Mammary epithelial cell (primary cell): ENCODE measurements around the gene RTBDN.

ENCODE experiments used
- EZH2 ChIP-seq: IDR thresholded peaks from 2 replicates; pipeline ENCODE4 v1.6.1; 2012; ENCODE audit warnings: low read length, inconsistent platforms, borderline replicate concordance
- TF ChIP-seq, protein P1 (sequence below), 2 donors: IDR thresholded peaks in 1 of 2; conservative IDR thresholded peaks in 1 of 2; 2 replicates each; pipeline ENCODE4 v1.5.1; 2011 to 2012; ENCODE audit warnings: inconsistent platforms in 2 of 2, low read length in 2 of 2, mild to moderate bottlenecking in 2 of 2, control low read depth in 1 of 2, low read depth in 1 of 2; ENCODE audit not compliant: insufficient read depth in 1 of 2; ENCODE audit errors: extremely low read depth in 1 of 2

- TF ChIP-seq, protein P1, sequence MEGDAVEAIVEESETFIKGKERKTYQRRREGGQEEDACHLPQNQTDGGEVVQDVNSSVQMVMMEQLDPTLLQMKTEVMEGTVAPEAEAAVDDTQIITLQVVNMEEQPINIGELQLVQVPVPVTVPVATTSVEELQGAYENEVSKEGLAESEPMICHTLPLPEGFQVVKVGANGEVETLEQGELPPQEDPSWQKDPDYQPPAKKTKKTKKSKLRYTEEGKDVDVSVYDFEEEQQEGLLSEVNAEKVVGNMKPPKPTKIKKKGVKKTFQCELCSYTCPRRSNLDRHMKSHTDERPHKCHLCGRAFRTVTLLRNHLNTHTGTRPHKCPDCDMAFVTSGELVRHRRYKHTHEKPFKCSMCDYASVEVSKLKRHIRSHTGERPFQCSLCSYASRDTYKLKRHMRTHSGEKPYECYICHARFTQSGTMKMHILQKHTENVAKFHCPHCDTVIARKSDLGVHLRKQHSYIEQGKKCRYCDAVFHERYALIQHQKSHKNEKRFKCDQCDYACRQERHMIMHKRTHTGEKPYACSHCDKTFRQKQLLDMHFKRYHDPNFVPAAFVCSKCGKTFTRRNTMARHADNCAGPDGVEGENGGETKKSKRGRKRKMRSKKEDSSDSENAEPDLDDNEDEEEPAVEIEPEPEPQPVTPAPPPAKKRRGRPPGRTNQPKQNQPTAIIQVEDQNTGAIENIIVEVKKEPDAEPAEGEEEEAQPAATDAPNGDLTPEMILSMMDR (conservative IDR thresholded peaks at IDR 0.05 in 1 of 2, IDR thresholded peaks at IDR 0.05 in 1 of 2; ENCODE audit: extremely low read depth in 1 of 2, insufficient read depth in 1 of 2, low read depth in 1 of 2, low read length in 2 of 2), result no peak
- TF ChIP-seq EZH2, result no peak
Measured at GRCh38 chr19:12858041-12858928, 23.9 kb upstream of the RTBDN start.
